HFF-Myc (cell line): ENCODE data around the gene ZC3HAV1.
"Not testable (repeated sequence)": the region's sequence is repeated elsewhere in the genome, so short reads cannot be mapped to it uniquely, and the experiment has no call there.

Experiments
- DNase-seq: peaks from one replicate; pipeline ENCODE4 v3.0.0-alpha.2; 2011; ENCODE audit warnings: low read depth; ENCODE audit errors: extremely low read depth
- H3K4me3 ChIP-seq: replicated peaks from 2 replicates; pipeline ENCODE4 v1.5.1; 2011; ENCODE audit warnings: low read depth, mild to moderate bottlenecking, control low read depth, low read length
- CTCF ChIP-seq: IDR thresholded peaks from 2 replicates; pipeline ENCODE4 v1.5.1; 2012; ENCODE audit warnings: mild to moderate bottlenecking, low read depth, low read length, control low read depth; ENCODE audit errors: missing control alignments

The ZC3HAV1 gene

DNA sequence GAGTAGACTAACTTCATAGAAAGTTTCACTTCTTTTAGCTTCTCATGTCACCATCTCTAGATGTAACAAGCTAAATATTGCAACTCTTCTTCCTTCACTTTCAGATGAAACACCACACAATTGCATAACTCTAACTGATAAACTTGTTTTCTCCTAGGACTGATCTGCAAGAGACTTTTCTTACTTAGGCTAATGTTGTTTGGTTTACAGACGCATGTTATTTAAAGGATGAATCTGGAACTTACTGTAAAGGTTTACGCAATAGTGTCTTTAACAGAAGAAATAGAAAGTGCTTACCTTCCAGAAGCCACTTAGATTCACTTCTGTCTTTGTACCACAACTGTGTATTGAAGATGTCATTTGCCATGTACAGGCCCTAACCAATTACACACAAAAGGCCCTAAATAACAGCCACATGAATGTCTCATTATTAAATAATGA lies 22.1 kb upstream of the ZC3HAV1 start:
- no peak for TF ChIP-seq CTCF
- no peak overlapping the region for H3K4me3 ChIP-seq
- no peak for DNase-seq

DNA sequence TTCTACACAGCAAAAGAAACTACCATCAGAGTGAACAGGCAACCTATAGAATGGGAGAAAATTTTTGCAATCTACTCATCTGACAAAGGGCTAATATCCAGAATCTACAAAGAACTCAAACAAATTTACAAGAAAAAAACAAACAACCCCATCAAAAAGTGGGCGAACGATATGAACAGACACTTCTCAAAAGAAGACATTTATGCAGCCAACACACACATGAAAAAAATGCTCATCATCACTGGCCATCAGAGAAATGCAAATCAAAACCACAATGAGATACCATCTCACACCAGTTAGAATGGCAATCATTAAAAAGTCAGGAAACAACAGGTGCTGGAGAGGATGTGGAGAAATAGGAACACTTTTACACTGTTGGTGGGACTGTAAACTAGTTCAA lies 20.3 kb upstream of the ZC3HAV1 start:
- not testable (repeated sequence) for H3K4me3 ChIP-seq, DNase-seq

- H3K4me3 ChIP-seq = no peak overlapping the region
- no peak for TF ChIP-seq CTCF
- DNase-seq = no peak
Measured at GRCh38 chr7:139127648-139128047, 18.1 kb upstream of the ZC3HAV1 start.

DNA sequence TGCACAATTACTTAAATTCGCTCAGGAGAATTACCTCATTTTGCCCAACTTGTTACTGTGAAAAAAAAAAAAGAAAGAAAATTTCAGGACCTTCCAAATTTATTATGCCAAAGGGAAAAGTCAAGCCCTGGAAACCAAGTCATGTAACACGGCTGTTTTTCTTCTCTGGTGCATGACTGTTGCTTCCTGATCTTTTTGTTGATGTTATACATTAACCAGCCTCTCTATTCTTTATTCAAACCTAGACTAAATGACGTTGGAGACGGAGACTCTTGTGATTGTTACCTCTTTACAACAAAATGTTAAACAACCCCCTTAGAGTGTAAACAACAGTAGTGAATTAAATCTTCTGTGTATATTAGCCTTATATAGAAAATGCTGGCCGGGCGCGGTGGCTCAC lies 16.1 kb upstream of the ZC3HAV1 start:
- TF ChIP-seq CTCF = no peak
- H3K4me3 ChIP-seq = no peak overlapping the region
- DNase-seq = no peak

DNA sequence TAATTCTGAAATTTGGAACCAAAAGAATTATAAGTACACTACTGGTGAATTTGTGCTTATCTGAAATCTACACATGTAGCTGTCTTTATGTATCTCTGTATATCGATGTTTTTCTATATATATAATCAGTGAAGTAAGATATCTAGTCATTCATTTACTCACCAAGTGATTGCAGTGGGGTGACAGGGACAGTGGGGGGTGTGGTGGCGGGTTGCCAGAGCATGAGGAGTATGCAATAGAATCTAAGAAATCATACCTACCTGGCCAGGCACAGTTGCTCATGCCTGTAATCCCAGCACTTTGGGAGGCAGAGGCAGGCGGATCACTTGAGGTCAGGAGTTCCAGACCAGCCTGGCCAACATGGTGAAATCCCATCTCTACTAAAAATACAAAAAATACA lies 15.5 kb upstream of the ZC3HAV1 start:
- DNase-seq = not testable (repeated sequence)

GRCh38 chr7:139124084-139124914 lies 14.8 kb upstream of the ZC3HAV1 start:
- no peak for TF ChIP-seq CTCF
- H3K4me3 ChIP-seq = no peak overlapping the region
- no peak for DNase-seq

More for the DNA sequence above, 15.5 kb upstream of the ZC3HAV1 start:
- not testable (repeated sequence) for H3K4me3 ChIP-seq

DNA sequence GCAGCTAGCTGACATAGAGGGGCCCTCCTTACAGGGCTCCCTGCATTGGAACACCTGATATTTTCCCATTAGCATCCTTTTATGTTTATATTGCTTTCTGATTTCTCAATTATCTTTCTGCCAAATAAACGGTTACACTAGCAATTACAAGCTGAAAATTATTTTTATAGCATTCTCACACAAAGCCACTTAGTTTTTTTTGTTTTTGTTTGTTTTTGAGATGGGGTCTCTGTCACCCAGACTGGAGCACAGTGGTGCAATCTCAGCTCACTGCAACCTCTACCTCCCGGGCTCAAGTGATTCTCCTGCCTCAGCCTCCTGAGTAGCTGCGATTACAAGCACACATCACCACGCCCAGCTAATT lies 9.9 kb upstream of the ZC3HAV1 start:
- TF ChIP-seq CTCF = no peak
- no peak for DNase-seq
- no peak overlapping the region for H3K4me3 ChIP-seq
